HG03025 (cell line): ENCODE measurements around the gene DSCAML1.

Source experiments
- ATAC-seq: cut with Tn5 transposase; IDR thresholded peaks from one replicate; pipeline ENCODE4 v1.9.1; 2021; ENCODE audit warnings: mild to moderate bottlenecking, moderate library complexity; ENCODE audit not compliant: unreplicated experiment, low FRiP score

Gene DSCAML1

GRCh38 chr11:117538263-117539135 is 258.5 kb downstream of the DSCAML1 start:
- no peak for ATAC-seq

- no peak for ATAC-seq
Observed at GRCh38 chr11:117535850-117536411, 261.1 kb downstream of the DSCAML1 start.

- ATAC-seq: no peak
Observed at GRCh38 chr11:117535201-117535849, 261.7 kb downstream of the DSCAML1 start.

- ATAC-seq: no peak
Observed at GRCh38 chr11:117532568-117532967, 264.4 kb downstream of the DSCAML1 start.

GRCh38 chr11:117529816-117530215 is 267.2 kb downstream of the DSCAML1 start:
- no peak for ATAC-seq

GRCh38 chr11:117528097-117528721 is 268.8 kb downstream of the DSCAML1 start:
- ATAC-seq: no peak

- ATAC-seq: no peak
Observed at GRCh38 chr11:117527271-117527670, 269.7 kb downstream of the DSCAML1 start.

GRCh38 chr11:117525866-117526542 is 271.0 kb downstream of the DSCAML1 start:
- ATAC-seq: no peak

- no peak for ATAC-seq
Observed at GRCh38 chr11:117524468-117525183, 272.4 kb downstream of the DSCAML1 start.

GRCh38 chr11:117523680-117524079 is 273.3 kb downstream of the DSCAML1 start:
- ATAC-seq: no peak

GRCh38 chr11:117521974-117522373 is 275.0 kb downstream of the DSCAML1 start:
- no peak for ATAC-seq

- no peak for ATAC-seq
Observed at GRCh38 chr11:117520966-117521365, 276.1 kb downstream of the DSCAML1 start.

- ATAC-seq: no peak
Observed at GRCh38 chr11:117520201-117520600, 276.8 kb downstream of the DSCAML1 start.

- no peak for ATAC-seq
Observed at GRCh38 chr11:117519590-117519989, 277.4 kb downstream of the DSCAML1 start.

- no peak for ATAC-seq
Observed at GRCh38 chr11:117519170-117519569, 277.8 kb downstream of the DSCAML1 start.

- ATAC-seq: no peak
Observed at GRCh38 chr11:117518455-117518854, 278.6 kb downstream of the DSCAML1 start.

- no peak for ATAC-seq
Observed at GRCh38 chr11:117517097-117517496, 279.9 kb downstream of the DSCAML1 start.

- ATAC-seq: no peak
Observed at GRCh38 chr11:117515892-117516787, 280.9 kb downstream of the DSCAML1 start.

GRCh38 chr11:117514256-117514655 is 282.8 kb downstream of the DSCAML1 start:
- no peak for ATAC-seq
